Mucosa of descending colon (tissue), 3 donors: ENCODE measurements around the gene CFAP97. TPM values are rescaled to one million over a fixed set of nuclear protein-coding genes. Genes with fewer than 3 reads are reported as not detected.

Source experiments
- ATAC-seq: fragments of 200-7000 bp; cut with Tn5 transposase; one replicate; pipeline ENCODE4 v1.9.1; 2020; ENCODE audit warnings: mild to moderate bottlenecking, moderate library complexity
- DNase-seq, 3 donors: peaks; one replicate each; pipeline ENCODE4 v3.0.0-alpha.2; 2020
- H3K36me3 ChIP-seq: fragments of 200-600 bp; one replicate; pipeline ENCODE4 v1.8.0; 2021; ENCODE audit warnings: low read depth, mild to moderate bottlenecking
- H3K4me1 ChIP-seq: fragments of 200-600 bp; one replicate; pipeline ENCODE4 v1.8.0; 2021; ENCODE audit warnings: low read depth, mild to moderate bottlenecking
- H3K4me3 ChIP-seq: fragments of 200-600 bp; one replicate; pipeline ENCODE4 v1.8.0; 2021; ENCODE audit warnings: mild to moderate bottlenecking
- H3K9me3 ChIP-seq: fragments of 200-600 bp; one replicate; pipeline ENCODE4 v1.8.0; 2021; ENCODE audit warnings: mild to moderate bottlenecking
- intact Hi-C, 2 donors: fragments of 100-400 bp; cut with DNase I in 1 of 2; cut with micrococcal nuclease in 1 of 2; formaldehyde crosslinking; loops; one replicate each; pipeline versions ENCODE4 v1.11.0 to v1.11.1; 2022; cut with DNase I, micrococcal nuclease
- total RNA-seq, 3 donors: library from RNA; stranded (reverse); fragmentation: NEBNext Ultra II Directional in 2 of 3; extraction: Animal tissue kit (Norgen Biotek cat#: 25700) in 2 of 3; gene quantifications; one replicate each; pipeline versions ENCODE4 v1.2.1 to v1.2.4, GENCODE V29; 2021 to 2023
- TF ChIP-seq, protein P1 (sequence below): fragments of 200-600 bp; IDR thresholded peaks from one replicate; pipeline ENCODE4 v1.8.0; 2022; ENCODE audit warnings: antibody characterized with exemption, mild to moderate bottlenecking
- donor health status: DM: no; HTN: no; CAD: no; lungs with moderate emphysema.
- donor health status: DM: no; HTN: no; CAD: no.
- donor health status: DM: no; HTN: yes; CAD: no.

CFAP97 gene
- total RNA-seq, 3 donors from 2014 or later, result 12.4 to 44.3 (median 16.6) TPM

DNA sequence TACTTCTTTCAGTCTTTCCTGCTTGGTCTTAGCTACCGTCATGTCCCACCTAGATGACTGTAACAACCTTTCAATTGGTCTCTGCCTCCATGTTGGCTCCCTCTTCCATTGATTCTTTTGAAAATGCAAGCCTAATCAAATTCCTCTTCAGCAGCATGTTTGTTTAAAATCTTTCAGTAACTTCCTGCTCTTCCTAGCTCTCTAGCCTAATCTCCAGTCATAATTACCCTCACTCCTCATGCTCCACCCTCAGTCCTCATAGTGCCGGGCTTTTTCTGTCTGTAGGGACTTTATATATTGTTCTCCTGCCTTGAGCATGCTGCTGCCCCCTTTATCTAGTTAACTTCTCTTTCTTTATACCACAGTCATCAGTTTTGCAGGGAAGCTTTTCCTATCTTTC lies 17.7 kb upstream of the CFAP97 start:
- Histone ChIP-seq H3K9me3 (no peaks in the 10 kb centered on the region), H3K36me3 (no peaks in the 10 kb centered on the region), H3K4me1 (peaks cover 12% of the 10 kb centered on the region), H3K4me3 (no peak overlapping the region)
- peak; percentile 69 for ATAC-seq
- no peak for DNase-seq
- intact Hi-C loops, result no loop called here
- TF ChIP-seq, protein P1, sequence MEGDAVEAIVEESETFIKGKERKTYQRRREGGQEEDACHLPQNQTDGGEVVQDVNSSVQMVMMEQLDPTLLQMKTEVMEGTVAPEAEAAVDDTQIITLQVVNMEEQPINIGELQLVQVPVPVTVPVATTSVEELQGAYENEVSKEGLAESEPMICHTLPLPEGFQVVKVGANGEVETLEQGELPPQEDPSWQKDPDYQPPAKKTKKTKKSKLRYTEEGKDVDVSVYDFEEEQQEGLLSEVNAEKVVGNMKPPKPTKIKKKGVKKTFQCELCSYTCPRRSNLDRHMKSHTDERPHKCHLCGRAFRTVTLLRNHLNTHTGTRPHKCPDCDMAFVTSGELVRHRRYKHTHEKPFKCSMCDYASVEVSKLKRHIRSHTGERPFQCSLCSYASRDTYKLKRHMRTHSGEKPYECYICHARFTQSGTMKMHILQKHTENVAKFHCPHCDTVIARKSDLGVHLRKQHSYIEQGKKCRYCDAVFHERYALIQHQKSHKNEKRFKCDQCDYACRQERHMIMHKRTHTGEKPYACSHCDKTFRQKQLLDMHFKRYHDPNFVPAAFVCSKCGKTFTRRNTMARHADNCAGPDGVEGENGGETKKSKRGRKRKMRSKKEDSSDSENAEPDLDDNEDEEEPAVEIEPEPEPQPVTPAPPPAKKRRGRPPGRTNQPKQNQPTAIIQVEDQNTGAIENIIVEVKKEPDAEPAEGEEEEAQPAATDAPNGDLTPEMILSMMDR, result no peak

- peaks cover 12% of the 10 kb centered on the region for H3K4me1 ChIP-seq
- H3K4me3 ChIP-seq, result no peak overlapping the region
- H3K9me3 ChIP-seq, result no peaks in the 10 kb centered on the region
- H3K36me3 ChIP-seq, result no peaks in the 10 kb centered on the region
- TF ChIP-seq, protein P1, result no peak
- ATAC-seq, result peak; percentile 86
- intact Hi-C loops, result no loop called here
- peak in 2 of 3 donors; percentile 50 to 75 for DNase-seq
Observed at GRCh38 chr4:185219551-185220344, 15.9 kb upstream of the CFAP97 start.

GRCh38 chr4:185218312-185218711 lies 14.5 kb upstream of the CFAP97 start:
- H3K4me1 ChIP-seq, result peaks cover 12% of the 10 kb centered on the region
- H3K9me3 ChIP-seq, result no peaks in the 10 kb centered on the region
- no peak for ATAC-seq
- no peak overlapping the region for H3K4me3 ChIP-seq
- DNase-seq, result no peak
- TF ChIP-seq, protein P1, result no peak
- no peaks in the 10 kb centered on the region for H3K36me3 ChIP-seq
- intact Hi-C loops, result no loop called here

GRCh38 chr4:185217408-185217975 lies 13.7 kb upstream of the CFAP97 start:
- intact Hi-C loops, result no loop called here
- Histone ChIP-seq H3K9me3 (no peaks in the 10 kb centered on the region), H3K4me3 (no peak overlapping the region), H3K36me3 (no peaks in the 10 kb centered on the region), H3K4me1 (peaks cover 12% of the 10 kb centered on the region)
- TF ChIP-seq, protein P1, result no peak
- ATAC-seq, result no peak
- no peak for DNase-seq

DNA sequence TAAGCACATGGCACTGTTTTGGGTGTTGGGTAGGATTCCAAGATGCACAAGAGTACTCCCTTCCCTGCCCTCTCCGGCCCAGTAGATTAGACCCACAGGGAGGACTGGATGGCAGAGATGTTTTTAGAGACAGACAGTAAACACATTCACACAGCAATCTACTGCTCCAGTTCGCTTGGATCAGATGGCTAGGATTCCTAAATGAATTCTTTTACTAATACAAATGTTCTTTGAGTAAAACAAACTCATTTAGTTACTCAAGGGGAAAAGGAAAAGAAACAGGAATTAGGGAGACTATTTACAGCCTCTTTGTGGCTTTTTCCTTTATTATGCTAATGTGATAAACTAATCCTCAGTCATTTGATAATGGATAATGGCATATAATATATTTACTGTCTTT lies 11.5 kb upstream of the CFAP97 start:
- intact Hi-C loops, result no loop called here
- Histone ChIP-seq H3K4me1 (peaks cover 3% of the 10 kb centered on the region), H3K9me3 (no peaks in the 10 kb centered on the region), H3K36me3 (no peaks in the 10 kb centered on the region), H3K4me3 (no peak overlapping the region)
- TF ChIP-seq, protein P1, result no peak
- DNase-seq, result no peak
- no peak for ATAC-seq
